HFF-Myc (cell line): Measurements from ENCODE around the gene MRPS30.
"Not testable (repeated sequence)": the region's sequence is repeated elsewhere in the genome, so short reads cannot be mapped to it uniquely, and the experiment has no call there.

Experiments
- DNase-seq: peaks from one replicate; pipeline ENCODE4 v3.0.0-alpha.2; 2011; ENCODE audit warnings: low read depth; ENCODE audit errors: extremely low read depth
- H3K4me3 ChIP-seq: replicated peaks from 2 replicates; pipeline ENCODE4 v1.5.1; 2011; ENCODE audit warnings: low read depth, mild to moderate bottlenecking, control low read depth, low read length
- CTCF ChIP-seq: IDR thresholded peaks from 2 replicates; pipeline ENCODE4 v1.5.1; 2012; ENCODE audit warnings: mild to moderate bottlenecking, low read depth, low read length, control low read depth; ENCODE audit errors: missing control alignments

Gene MRPS30

GRCh38 chr5:44808435-44809214, at the start of gene MRPS30:
TSS of gene MRPS30 (plus strand) at chr5:44808947. CDS start at chr5:44808963, 16 bp downstream.
- peak; percentile 100 for DNase-seq
- H3K4me3 ChIP-seq, result peak within 1 kb of the TSS; percentile 96
- TF ChIP-seq CTCF, result peak; percentile 43

GRCh38 chr5:44769200-44769876, 39.4 kb upstream of the MRPS30 start:
- no peak overlapping the region for H3K4me3 ChIP-seq
- TF ChIP-seq CTCF, result no peak

GRCh38 chr5:44769877-44770209, 38.9 kb upstream of the MRPS30 start:
- no peak for DNase-seq
- no peak overlapping the region for H3K4me3 ChIP-seq
- TF ChIP-seq CTCF, result no peak

More at GRCh38 chr5:44769200-44769876, 39.4 kb upstream of the MRPS30 start:
- DNase-seq, result no peak

GRCh38 chr5:44770780-44771717, 37.7 kb upstream of the MRPS30 start:
- no peak for TF ChIP-seq CTCF
- no peak overlapping the region for H3K4me3 ChIP-seq
- DNase-seq, result no peak

- H3K4me3 ChIP-seq, DNase-seq: not testable (repeated sequence)
Observed at GRCh38 chr5:44772397-44772796, 36.4 kb upstream of the MRPS30 start.

GRCh38 chr5:44774279-44774880, 34.4 kb upstream of the MRPS30 start:
- no peak overlapping the region for H3K4me3 ChIP-seq
- peak; percentile 4 for DNase-seq
- TF ChIP-seq CTCF, result no peak
